Neural progenitor cell (in vitro differentiated cells): Measurements from ENCODE around the gene MORN3. TPM values are rescaled to one million over a fixed set of nuclear protein-coding genes. Genes with fewer than 3 reads are reported as not detected.
"Not testable (repeated sequence)": the region's sequence is repeated elsewhere in the genome, so short reads cannot be mapped to it uniquely, and the experiment has no call there.

Experiments
- DNase-seq: peaks from one replicate; pipeline ENCODE4 v3.0.0-alpha.2; 2016; ENCODE audit warnings: low spot score
- H2AFZ ChIP-seq: fragments of 200-600 bp; sonication (generic); replicated peaks from 2 replicates; pipeline ENCODE4 v1.6.1; 2016; ENCODE audit warnings: antibody characterized with exemption
- H3F3A ChIP-seq: fragments of 200-600 bp; sonication (generic); 2 replicates; pipeline ENCODE4 v1.6.1; 2016; ENCODE audit warnings: antibody characterized with exemption, low read depth
- H3K27ac ChIP-seq: fragments of 200-600 bp; sonication (generic); 2 replicates; pipeline ENCODE4 v1.5.1; 2016; ENCODE audit warnings: mild to moderate bottlenecking
- H3K27me3 ChIP-seq: fragments of 200-600 bp; sonication (generic); 2 replicates; pipeline ENCODE4 v1.6.1; 2016; ENCODE audit warnings: mild to moderate bottlenecking, moderate library complexity
- H3K36me3 ChIP-seq: fragments of 200-600 bp; sonication (generic); 2 replicates; pipeline ENCODE4 v1.5.1; 2016
- H3K4me1 ChIP-seq: fragments of 200-600 bp; sonication (generic); 2 replicates; pipeline ENCODE4 v1.6.1; 2016; ENCODE audit warnings: mixed run types
- H3K4me2 ChIP-seq: fragments of 200-600 bp; sonication (generic); 2 replicates; pipeline ENCODE4 v1.6.1; 2016
- H3K4me3 ChIP-seq: fragments of 200-600 bp; sonication (generic); 2 replicates; pipeline ENCODE4 v1.5.1; 2016
- H3K79me2 ChIP-seq: fragments of 200-600 bp; sonication (generic); 2 replicates; pipeline ENCODE4 v1.6.1; 2016; ENCODE audit warnings: low read depth
- H3K9ac ChIP-seq: fragments of 200-600 bp; sonication (generic); 2 replicates; pipeline ENCODE4 v1.6.1; 2016
- H3K9me3 ChIP-seq: fragments of 200-600 bp; sonication (generic); 2 replicates; pipeline ENCODE4 v1.5.1; 2016; ENCODE audit warnings: low read depth
- H4K20me1 ChIP-seq: fragments of 200-600 bp; sonication (generic); 2 replicates; pipeline ENCODE4 v1.6.1; 2016; ENCODE audit warnings: low read depth
- H3K27ac Mint-ChIP-seq: 3 replicates; pipeline ENCODE4 v1.8.0; 2021; ENCODE audit warnings: mixed read lengths
- H3K27me3 Mint-ChIP-seq: 2 replicates; pipeline ENCODE4 v1.8.0; 2022; ENCODE audit warnings: low read depth, mild to moderate bottlenecking, inconsistent platforms, moderate library complexity, mixed read lengths; ENCODE audit not compliant: insufficient read depth
- H3K36me3 Mint-ChIP-seq: 3 replicates; pipeline ENCODE4 v1.8.0; 2021; ENCODE audit warnings: mixed read lengths
- H3K4me1 Mint-ChIP-seq: 3 replicates; pipeline ENCODE4 v1.8.0; 2021; ENCODE audit warnings: mixed read lengths
- H3K4me3 Mint-ChIP-seq: 3 replicates; pipeline ENCODE4 v1.8.0; 2021; ENCODE audit warnings: mild to moderate bottlenecking, moderate library complexity, mixed read lengths
- H3K9me3 Mint-ChIP-seq: 3 replicates; pipeline ENCODE4 v1.8.0; 2020; ENCODE audit warnings: mixed read lengths
- CTCF ChIP-seq: fragments of 200-600 bp; sonication (generic); IDR thresholded peaks from 2 replicates; pipeline ENCODE4 v1.5.1; 2017; ENCODE audit warnings: antibody characterized with exemption, mild to moderate bottlenecking
- EZH2 ChIP-seq: fragments of 200-600 bp; sonication (generic); IDR thresholded peaks from 2 replicates; pipeline ENCODE4 v1.6.1; 2017; ENCODE audit warnings: antibody characterized with exemption, mild to moderate bottlenecking, moderate library complexity
- EZH2phosphoT487 ChIP-seq: fragments of 200-600 bp; sonication (generic); IDR thresholded peaks from 2 replicates; pipeline ENCODE4 v1.6.1; 2017; ENCODE audit warnings: antibody characterized with exemption
- total RNA-seq: library from RNA; depleted of rRNA; stranded (reverse); fragments of >200 nt; gene quantifications from 2 replicates; pipeline ENCODE4 v1.2.3, GENCODE V29; 2015; ENCODE audit warnings: low replicate concordance

Gene MORN3
- total RNA-seq, 1 donor from 2014 or later: 0.19 TPM

- Mint-ChIP-seq H3K4me3 (no peak overlapping the region), H3K27ac (no peak overlapping the region), H3K4me1 (no peaks in the 10 kb centered on the region), H3K27me3 (peaks cover 2% of the 10 kb centered on the region), H3K9me3 (peaks cover 6% of the 10 kb centered on the region), H3K36me3 (no peaks in the 10 kb centered on the region)
- Histone ChIP-seq H3F3A (no peaks in the 10 kb centered on the region), H3K4me2 (no peak overlapping the region), H3K27ac (no peak overlapping the region), H3K9ac (no peak overlapping the region), H3K4me1 (no peaks in the 10 kb centered on the region), H4K20me1 (no peaks in the 10 kb centered on the region), H3K4me3 (no peak overlapping the region), H3K9me3 (no peaks in the 10 kb centered on the region), H3K27me3 (no peaks in the 10 kb centered on the region), H2AFZ (no peak overlapping the region), H3K79me2 (no peaks in the 10 kb centered on the region), H3K36me3 (no peaks in the 10 kb centered on the region)
- TF ChIP-seq CTCF (no peak), EZH2phosphoT487 (no peak), EZH2 (no peak)
- no peak for DNase-seq
Observed at GRCh38 chr12:121702944-121703343, 33.5 kb upstream of the MORN3 start.

- no peak overlapping the region for H2AFZ ChIP-seq
- Mint-ChIP-seq H3K4me3 (no peak overlapping the region), H3K27ac (no peak overlapping the region), H3K4me1 (peaks cover 3% of the 10 kb centered on the region), H3K36me3 (no peaks in the 10 kb centered on the region), H3K9me3 (peaks cover 6% of the 10 kb centered on the region), H3K27me3 (peaks cover 2% of the 10 kb centered on the region)
- TF ChIP-seq EZH2 (no peak), CTCF (no peak), EZH2phosphoT487 (no peak)
- no peak overlapping the region for H3K4me3 ChIP-seq
- no peaks in the 10 kb centered on the region for H3K36me3 ChIP-seq
- H3K4me1 ChIP-seq: no peaks in the 10 kb centered on the region
- no peak overlapping the region for H3K27ac ChIP-seq
- no peaks in the 10 kb centered on the region for H3K79me2 ChIP-seq
- H3K27me3 ChIP-seq: no peaks in the 10 kb centered on the region
- H3K9ac ChIP-seq: no peak overlapping the region
- no peak overlapping the region for H3K4me2 ChIP-seq
- no peaks in the 10 kb centered on the region for H3K9me3 ChIP-seq
- no peak for DNase-seq
- H4K20me1 ChIP-seq: no peaks in the 10 kb centered on the region
- H3F3A ChIP-seq: no peaks in the 10 kb centered on the region
Observed at GRCh38 chr12:121701667-121702277, 32.3 kb upstream of the MORN3 start.

GRCh38 chr12:121697861-121698260 is 28.4 kb upstream of the MORN3 start:
- not testable (repeated sequence) for H3K27ac ChIP-seq, H3K9me3 Mint-ChIP-seq, H3K27ac Mint-ChIP-seq

GRCh38 chr12:121697093-121697698 is 27.7 kb upstream of the MORN3 start:
- H3K4me3 Mint-ChIP-seq: no peak overlapping the region
- DNase-seq: peak; percentile 76
- TF ChIP-seq EZH2 (no peak), EZH2phosphoT487 (no peak), CTCF (peak; percentile 72)

More at GRCh38 chr12:121697861-121698260, 28.4 kb upstream of the MORN3 start:
- not testable (repeated sequence) for DNase-seq, H3K9ac ChIP-seq, H3K36me3 Mint-ChIP-seq, H3F3A ChIP-seq, H3K27me3 Mint-ChIP-seq, H4K20me1 ChIP-seq, H2AFZ ChIP-seq, H3K4me3 ChIP-seq, H3K79me2 ChIP-seq, H3K36me3 ChIP-seq, H3K4me1 Mint-ChIP-seq, H3K27me3 ChIP-seq, H3K4me3 Mint-ChIP-seq, H3K4me1 ChIP-seq, H3K4me2 ChIP-seq, H3K9me3 ChIP-seq

More at GRCh38 chr12:121697093-121697698, 27.7 kb upstream of the MORN3 start:
- Histone ChIP-seq H3K27me3 (no peaks in the 10 kb centered on the region), H3K36me3 (no peaks in the 10 kb centered on the region), H3K27ac (no peak overlapping the region), H3K4me3 (no peak overlapping the region), H4K20me1 (no peaks in the 10 kb centered on the region), H2AFZ (no peak overlapping the region), H3K9ac (no peak overlapping the region), H3K9me3 (no peaks in the 10 kb centered on the region), H3K4me2 (no peak overlapping the region), H3K4me1 (no peaks in the 10 kb centered on the region), H3F3A (no peaks in the 10 kb centered on the region), H3K79me2 (no peaks in the 10 kb centered on the region)
- Mint-ChIP-seq H3K36me3 (no peaks in the 10 kb centered on the region), H3K27me3 (peaks cover 4% of the 10 kb centered on the region), H3K27ac (no peak overlapping the region), H3K9me3 (no peaks in the 10 kb centered on the region), H3K4me1 (peaks cover 6% of the 10 kb centered on the region)
